ENCODE data around the gene SBF2.
A peak's percentile ranks its signal among the peaks of the same experiment; 100 is the strongest.

SBF2 gene

GRCh38 chr11:9914064-9914463 is 380.0 kb downstream of the SBF2 start:
- DNase-seq: no peak

- no peak for DNase-seq
These were observed 387.8 kb downstream of the SBF2 start for GRCh38 chr11:9905960-9906791.

DNA sequence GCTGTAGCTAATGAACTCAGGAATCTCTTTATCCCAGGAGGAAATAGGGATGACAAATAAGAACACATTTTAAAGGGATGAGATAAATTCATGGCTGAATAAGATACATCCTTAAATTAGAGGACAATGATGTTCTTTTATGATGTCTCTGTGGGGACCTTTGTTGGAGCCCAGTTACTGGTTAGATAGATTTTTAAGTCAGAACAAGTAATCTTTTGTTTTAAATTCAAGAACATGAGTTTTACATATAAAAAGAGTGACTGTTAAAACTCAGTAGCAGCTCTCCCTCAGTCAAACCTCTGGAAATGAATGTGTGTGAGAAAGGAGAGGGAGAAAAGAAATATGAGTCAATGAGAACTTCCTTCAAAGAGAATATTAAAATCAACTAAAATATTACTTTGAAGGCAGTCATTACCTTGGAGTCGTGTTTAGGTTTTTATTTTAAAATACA is 388.5 kb downstream of the SBF2 start:
- no peak for DNase-seq

DNA sequence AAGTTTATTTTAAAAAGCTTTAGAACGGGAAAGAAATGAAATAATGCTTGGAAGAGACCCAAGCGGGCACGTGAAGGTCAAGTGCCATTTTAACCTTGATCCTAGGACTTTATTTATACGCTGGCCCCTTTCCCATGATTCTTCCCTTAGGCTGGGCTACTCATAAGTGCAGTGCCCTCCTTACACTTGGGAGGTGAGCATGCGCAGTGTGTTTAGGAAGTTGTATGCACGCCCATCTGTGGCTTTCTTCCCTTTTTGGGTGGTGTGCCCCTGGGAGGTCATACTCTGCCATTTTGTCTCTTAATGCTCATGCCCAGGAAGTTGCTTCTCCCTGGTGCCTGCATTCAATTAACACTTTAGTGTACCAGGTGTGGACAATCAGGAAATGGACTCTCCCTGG is 390.4 kb downstream of the SBF2 start:
- no peak for DNase-seq

DNA sequence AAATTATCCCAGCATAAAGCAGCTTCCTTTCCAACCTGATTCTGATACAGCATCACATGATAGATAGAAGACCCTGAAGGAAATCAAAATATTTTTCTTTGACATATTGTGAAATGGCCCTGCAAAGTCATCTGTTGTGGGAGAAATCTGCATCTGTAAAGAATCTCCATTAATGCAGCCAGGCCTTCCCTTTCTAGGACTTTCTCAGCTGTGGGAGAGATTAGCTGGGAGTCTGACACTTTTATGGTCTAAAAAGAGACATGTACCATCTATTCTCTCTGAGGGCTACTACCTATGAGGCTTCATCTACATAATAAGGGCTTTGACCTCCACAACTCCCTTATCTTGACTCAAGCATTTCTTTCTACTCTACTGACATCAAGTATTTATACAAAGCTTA is 392.1 kb downstream of the SBF2 start:
- no peak for DNase-seq

DNA sequence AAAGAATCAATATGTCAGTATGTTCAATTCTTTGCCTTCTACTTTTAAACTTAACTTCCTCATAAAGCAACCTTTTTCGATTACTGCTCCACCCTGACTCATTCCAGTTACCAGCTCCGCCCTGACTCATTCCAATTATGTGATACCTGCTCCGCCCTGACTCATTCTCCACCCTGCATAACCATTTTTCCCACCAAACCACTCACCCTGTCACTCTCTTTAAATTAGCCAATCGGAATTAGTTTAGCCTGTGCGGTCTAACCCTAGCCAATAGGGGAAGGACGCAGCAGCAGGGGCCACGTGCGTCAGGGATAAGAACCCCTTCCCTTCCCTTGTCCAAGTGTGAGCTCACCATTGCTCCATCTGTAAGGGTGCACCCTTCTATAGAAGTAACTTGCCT is 393.8 kb downstream of the SBF2 start:
- peak in 20 of 56 donors; percentile 2 to 54 (median 13) for DNase-seq

- no peak for DNase-seq
These were observed 394.3 kb downstream of the SBF2 start for GRCh38 chr11:9899676-9900075.

GRCh38 chr11:9896902-9897301 is 397.1 kb downstream of the SBF2 start:
- DNase-seq: no peak

- no peak for DNase-seq
These were observed 399.0 kb downstream of the SBF2 start for GRCh38 chr11:9895006-9895405.

DNA sequence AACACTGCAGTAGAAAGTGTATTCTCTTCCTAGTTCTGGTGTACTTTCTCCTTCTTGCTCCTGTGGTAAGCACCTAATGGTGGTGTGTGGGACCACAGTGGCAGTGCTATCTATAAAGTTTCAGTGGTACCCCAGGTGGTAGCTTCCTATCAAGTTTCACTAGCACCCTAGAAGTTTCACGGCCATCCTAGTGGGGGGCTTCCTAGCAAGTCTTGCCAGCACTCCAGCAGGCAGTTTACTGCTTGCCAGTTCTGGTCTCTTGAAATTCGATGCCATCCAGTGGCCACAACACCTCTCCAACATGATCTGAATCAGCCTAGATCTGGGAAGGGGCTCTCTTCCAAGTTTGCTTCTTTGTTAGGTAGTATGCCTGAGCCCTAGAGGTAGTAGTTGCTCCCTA is 400.5 kb downstream of the SBF2 start:
- DNase-seq: no peak

GRCh38 chr11:9888938-9889337 is 405.1 kb downstream of the SBF2 start:
- DNase-seq: no peak

GRCh38 chr11:9887472-9887871 is 406.5 kb downstream of the SBF2 start:
- no peak for DNase-seq

- DNase-seq: no peak
These were observed 407.4 kb downstream of the SBF2 start for GRCh38 chr11:9886595-9886994.

DNA sequence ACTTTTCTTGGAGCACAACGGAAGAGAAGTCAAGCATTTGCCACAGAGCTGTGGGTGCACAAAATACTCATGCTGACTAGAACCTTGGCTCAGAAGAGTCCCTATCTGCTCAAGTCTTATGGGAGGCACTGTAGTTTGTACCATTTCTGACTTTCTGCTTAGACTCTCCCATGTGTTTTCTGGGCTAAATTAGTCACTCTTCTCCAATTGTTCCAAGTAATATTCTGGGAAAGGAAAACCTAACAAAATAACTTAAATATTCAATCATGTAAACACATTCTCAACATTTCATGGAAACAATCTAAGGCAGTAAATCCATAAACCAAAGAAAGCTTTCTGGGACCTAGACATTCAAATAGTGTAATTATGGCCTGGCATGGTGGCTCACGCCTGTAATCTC is 409.4 kb downstream of the SBF2 start:
- no peak for DNase-seq

- no peak for DNase-seq
These were observed 413.4 kb downstream of the SBF2 start for GRCh38 chr11:9880657-9881056.

- DNase-seq: no peak
These were observed 415.1 kb downstream of the SBF2 start for GRCh38 chr11:9878936-9879335.

- no peak for DNase-seq
These were observed 417.7 kb downstream of the SBF2 start for GRCh38 chr11:9876331-9876730.

- no peak for DNase-seq
These were observed 418.2 kb downstream of the SBF2 start for GRCh38 chr11:9875862-9876261.

DNA sequence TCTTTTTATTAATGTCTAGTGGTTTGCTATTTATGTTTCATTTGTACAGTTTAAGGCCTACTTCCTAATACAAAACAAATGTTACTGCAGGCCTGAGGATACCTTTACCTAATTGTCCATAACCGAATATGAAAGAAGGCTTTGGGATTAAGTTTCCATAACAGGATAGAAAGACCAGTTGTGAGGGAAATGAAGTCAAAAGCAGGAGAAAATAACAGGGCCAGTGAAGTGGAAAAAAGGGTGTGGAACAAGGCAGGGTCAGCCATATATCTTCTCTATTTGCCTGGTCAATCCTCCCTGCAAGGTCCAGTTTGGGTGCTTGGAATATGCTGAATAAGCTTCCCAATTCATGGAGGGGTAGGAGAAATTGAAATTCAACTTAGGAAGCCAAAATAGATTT is 418.6 kb downstream of the SBF2 start:
- DNase-seq: no peak

DNA sequence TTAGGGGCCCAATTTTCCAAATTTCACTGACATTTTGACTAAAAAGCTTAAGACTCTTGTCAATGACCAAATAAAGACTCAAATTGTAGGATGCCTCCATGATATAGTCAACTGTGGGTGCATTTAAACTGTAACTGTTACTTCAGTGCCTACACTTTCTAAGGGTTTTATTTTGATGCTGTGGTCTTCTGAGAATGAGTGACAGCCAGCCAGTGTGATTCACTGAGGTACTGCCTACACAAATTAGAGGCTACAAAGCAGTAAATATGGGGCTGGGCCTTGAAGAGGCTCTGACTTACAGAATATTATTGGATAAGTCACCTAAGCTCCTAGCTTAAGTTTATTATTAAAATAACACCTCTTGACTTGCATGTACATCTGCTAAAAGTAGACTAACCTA is 419.6 kb downstream of the SBF2 start:
- no peak for DNase-seq

DNA sequence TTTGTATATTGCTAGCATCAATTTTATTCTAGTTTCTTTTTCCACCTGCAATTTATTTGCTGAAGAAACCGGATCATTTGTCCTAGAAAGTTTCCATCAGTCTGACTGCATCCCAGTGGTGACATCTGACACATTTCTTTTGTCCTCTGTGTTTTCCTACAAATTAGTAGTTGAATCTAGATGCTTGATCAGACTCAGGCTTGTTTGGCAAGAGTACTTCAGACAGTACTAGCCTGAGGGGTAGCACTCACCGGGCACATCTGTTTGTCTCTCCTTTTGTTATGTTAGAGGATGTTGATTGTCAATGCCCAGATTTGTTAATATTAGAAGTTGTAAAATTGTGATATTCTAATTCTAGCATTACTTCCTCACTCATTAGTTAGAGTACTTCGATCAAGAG is 425.4 kb downstream of the SBF2 start:
- no peak for DNase-seq

GRCh38 chr11:9862981-9863380 is 431.0 kb downstream of the SBF2 start:
- no peak for DNase-seq

GRCh38 chr11:9861860-9862725 is 431.9 kb downstream of the SBF2 start:
- DNase-seq: peak in 26 of 56 donors; percentile 1 to 42 (median 8)

Measured in nucleus accumbens (tissue), 56 donors.